Measurements from ENCODE around the gene DAZL.

The DAZL gene

GRCh38 chr3:16570113-16570512 is 35.1 kb downstream of the DAZL start:
- H3K4me3 ChIP-seq (ENCODE audit: low read length), result no peak overlapping the region
- no peak for TF ChIP-seq ZNF274 (IDR thresholded peaks at IDR 0.05; ENCODE audit: low read depth, low read length)

GRCh38 chr3:16568532-16568931 is 36.7 kb downstream of the DAZL start:
- no peak overlapping the region for H3K4me3 ChIP-seq (ENCODE audit: low read length)
- no peak for TF ChIP-seq ZNF274 (IDR thresholded peaks at IDR 0.05; ENCODE audit: low read depth, low read length)

GRCh38 chr3:16568115-16568514 is 37.1 kb downstream of the DAZL start:
- TF ChIP-seq ZNF274 (IDR thresholded peaks at IDR 0.05; ENCODE audit: low read depth, low read length), result no peak

GRCh38 chr3:16559653-16560365 is 45.4 kb downstream of the DAZL start:
- TF ChIP-seq ZNF274 (IDR thresholded peaks at IDR 0.05; ENCODE audit: low read depth, low read length), result no peak
- H3K4me3 ChIP-seq (ENCODE audit: low read length), result no peak overlapping the region

More at GRCh38 chr3:16568115-16568514, 37.1 kb downstream of the DAZL start:
- no peak overlapping the region for H3K4me3 ChIP-seq (ENCODE audit: low read length)

GRCh38 chr3:16554126-16554525 is 51.1 kb downstream of the DAZL start:
- TF ChIP-seq ZNF274 (IDR thresholded peaks at IDR 0.05; ENCODE audit: low read depth, low read length), result no peak
- no peak overlapping the region for H3K4me3 ChIP-seq (ENCODE audit: low read length)

GRCh38 chr3:16552757-16553156 is 52.5 kb downstream of the DAZL start:
- H3K4me3 ChIP-seq (ENCODE audit: low read length), result no peak overlapping the region
- TF ChIP-seq ZNF274 (IDR thresholded peaks at IDR 0.05; ENCODE audit: low read depth, low read length), result no peak

GRCh38 chr3:16551342-16551976 is 53.8 kb downstream of the DAZL start:
- no peak overlapping the region for H3K4me3 ChIP-seq (ENCODE audit: low read length)
- TF ChIP-seq ZNF274 (IDR thresholded peaks at IDR 0.05; ENCODE audit: low read depth, low read length), result no peak

- no peak for TF ChIP-seq ZNF274 (IDR thresholded peaks at IDR 0.05; ENCODE audit: low read depth, low read length)
- no peak overlapping the region for H3K4me3 ChIP-seq (ENCODE audit: low read length)
Measured at GRCh38 chr3:16550676-16551341, 54.4 kb downstream of the DAZL start.

- H3K4me3 ChIP-seq (ENCODE audit: low read length), result no peak overlapping the region
- no peak for TF ChIP-seq ZNF274 (IDR thresholded peaks at IDR 0.05; ENCODE audit: low read depth, low read length)
Measured at GRCh38 chr3:16550305-16550675, 54.9 kb downstream of the DAZL start.

GRCh38 chr3:16548721-16549120 is 56.5 kb downstream of the DAZL start:
- no peak overlapping the region for H3K4me3 ChIP-seq (ENCODE audit: low read length)

GRCh38 chr3:16547561-16548357 is 57.5 kb downstream of the DAZL start:
- H3K4me3 ChIP-seq (ENCODE audit: low read length), result no peak overlapping the region
- no peak for TF ChIP-seq ZNF274 (IDR thresholded peaks at IDR 0.05; ENCODE audit: low read depth, low read length)

More at GRCh38 chr3:16548721-16549120, 56.5 kb downstream of the DAZL start:
- TF ChIP-seq ZNF274 (IDR thresholded peaks at IDR 0.05; ENCODE audit: low read depth, low read length), result no peak

- no peak overlapping the region for H3K4me3 ChIP-seq (ENCODE audit: low read length)
- TF ChIP-seq ZNF274 (IDR thresholded peaks at IDR 0.05; ENCODE audit: low read depth, low read length), result no peak
Measured at GRCh38 chr3:16546186-16547010, 58.8 kb downstream of the DAZL start.

GRCh38 chr3:16545413-16546185 is 59.6 kb downstream of the DAZL start:
- no peak for TF ChIP-seq ZNF274 (IDR thresholded peaks at IDR 0.05; ENCODE audit: low read depth, low read length)

More at GRCh38 chr3:16545413-16546185, 59.6 kb downstream of the DAZL start:
- H3K4me3 ChIP-seq (ENCODE audit: low read length), result no peak overlapping the region

Data from GM08714 (cell line).